D721Med (cell line): ENCODE measurements around the gene TSHZ1.

ENCODE experiments used
- DNase-seq: peaks from one replicate; pipeline ENCODE4 v3.0.0; 2011; ENCODE audit warnings: low spot score; ENCODE audit not compliant: insufficient read length
- FAIRE-seq: peaks from 2 replicates; lab custom pipeline; 2011; peaks lifted over from hg19 to GRCh38; lab: Jason Lieb, UNC
- CTCF ChIP-seq: IDR thresholded peaks from 2 replicates; pipeline ENCODE4 v1.5.1; 2012; ENCODE audit warnings: mild to moderate bottlenecking, control low read depth; ENCODE audit not compliant: insufficient read depth; ENCODE audit errors: missing control alignments

Gene TSHZ1

GRCh38 chr18:75268364-75268646 is 57.7 kb downstream of the TSHZ1 start:
- DNase-seq (no peak), FAIRE-seq (no peak)
- TF ChIP-seq CTCF: no peak

- TF ChIP-seq CTCF: no peak
- FAIRE-seq (no peak), DNase-seq (no peak)
Observed at GRCh38 chr18:75269124-75269680, 58.6 kb downstream of the TSHZ1 start.

GRCh38 chr18:75269696-75270095 is 59.1 kb downstream of the TSHZ1 start:
- TF ChIP-seq CTCF: no peak
- FAIRE-seq (peak; percentile 11), DNase-seq (no peak)

GRCh38 chr18:75271952-75272351 is 61.4 kb downstream of the TSHZ1 start:
- TF ChIP-seq CTCF: no peak
- no peak for DNase-seq
- peak; percentile 41 for FAIRE-seq

- DNase-seq (no peak), FAIRE-seq (no peak)
- TF ChIP-seq CTCF: no peak
Observed at GRCh38 chr18:75273817-75274216, 63.2 kb downstream of the TSHZ1 start.

GRCh38 chr18:75275226-75275625 is 64.6 kb downstream of the TSHZ1 start:
- no peak for TF ChIP-seq CTCF
- FAIRE-seq (no peak), DNase-seq (no peak)

- no peak for TF ChIP-seq CTCF
- peak; percentile 60 for FAIRE-seq
- DNase-seq: no peak
Observed at GRCh38 chr18:75276818-75277609, 66.4 kb downstream of the TSHZ1 start.
